GM12801 (cell line): ENCODE measurements around the gene HSD17B2.

Experiments
- TF ChIP-seq, protein P1 (sequence below): IDR thresholded peaks from one replicate; pipeline ENCODE4 v1.5.1; 2011; ENCODE audit warnings: control low read depth; ENCODE audit not compliant: insufficient read length; ENCODE audit errors: extremely low read depth

Gene HSD17B2

DNA sequence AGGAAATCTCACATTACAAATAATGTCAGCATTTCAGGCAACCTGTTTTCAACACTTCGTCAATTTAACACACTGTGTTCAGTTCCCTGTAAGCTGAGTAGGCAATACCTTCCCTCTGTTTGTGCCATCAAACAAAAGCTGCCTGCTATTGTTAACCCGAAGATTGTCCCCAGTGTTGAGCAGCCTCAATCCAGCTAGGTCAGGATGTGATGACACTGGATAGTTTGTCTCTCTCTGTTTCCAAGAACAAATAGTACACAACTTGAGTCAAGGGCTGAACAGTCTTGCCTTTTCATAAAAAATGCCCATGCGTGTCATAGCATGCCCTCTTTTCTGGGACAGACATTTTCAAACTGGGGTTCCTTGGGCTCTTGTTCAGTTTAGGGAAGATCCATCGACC is 36.4 kb downstream of the HSD17B2 start:
- TF ChIP-seq, protein P1, sequence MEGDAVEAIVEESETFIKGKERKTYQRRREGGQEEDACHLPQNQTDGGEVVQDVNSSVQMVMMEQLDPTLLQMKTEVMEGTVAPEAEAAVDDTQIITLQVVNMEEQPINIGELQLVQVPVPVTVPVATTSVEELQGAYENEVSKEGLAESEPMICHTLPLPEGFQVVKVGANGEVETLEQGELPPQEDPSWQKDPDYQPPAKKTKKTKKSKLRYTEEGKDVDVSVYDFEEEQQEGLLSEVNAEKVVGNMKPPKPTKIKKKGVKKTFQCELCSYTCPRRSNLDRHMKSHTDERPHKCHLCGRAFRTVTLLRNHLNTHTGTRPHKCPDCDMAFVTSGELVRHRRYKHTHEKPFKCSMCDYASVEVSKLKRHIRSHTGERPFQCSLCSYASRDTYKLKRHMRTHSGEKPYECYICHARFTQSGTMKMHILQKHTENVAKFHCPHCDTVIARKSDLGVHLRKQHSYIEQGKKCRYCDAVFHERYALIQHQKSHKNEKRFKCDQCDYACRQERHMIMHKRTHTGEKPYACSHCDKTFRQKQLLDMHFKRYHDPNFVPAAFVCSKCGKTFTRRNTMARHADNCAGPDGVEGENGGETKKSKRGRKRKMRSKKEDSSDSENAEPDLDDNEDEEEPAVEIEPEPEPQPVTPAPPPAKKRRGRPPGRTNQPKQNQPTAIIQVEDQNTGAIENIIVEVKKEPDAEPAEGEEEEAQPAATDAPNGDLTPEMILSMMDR = no peak

DNA sequence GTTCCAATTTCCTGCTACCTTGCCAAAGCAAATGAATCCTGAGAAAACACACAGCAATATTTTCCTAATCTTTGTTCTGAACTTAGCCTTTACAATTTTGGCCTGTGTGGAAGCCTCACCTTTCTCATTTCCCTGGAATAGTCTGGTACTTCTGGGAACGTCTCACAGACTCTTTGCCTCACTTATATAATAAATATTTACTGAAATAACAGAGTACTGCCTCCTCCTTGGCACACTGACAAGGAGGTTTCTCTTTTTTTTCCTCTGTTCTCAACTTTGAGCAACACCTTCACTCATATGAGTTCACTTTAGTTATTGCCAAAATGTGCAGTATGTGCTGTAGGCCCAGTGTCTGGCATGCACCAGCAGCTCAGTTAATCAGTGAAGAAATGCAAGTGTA is 37.3 kb downstream of the HSD17B2 start:
- TF ChIP-seq, protein P1 = no peak

DNA sequence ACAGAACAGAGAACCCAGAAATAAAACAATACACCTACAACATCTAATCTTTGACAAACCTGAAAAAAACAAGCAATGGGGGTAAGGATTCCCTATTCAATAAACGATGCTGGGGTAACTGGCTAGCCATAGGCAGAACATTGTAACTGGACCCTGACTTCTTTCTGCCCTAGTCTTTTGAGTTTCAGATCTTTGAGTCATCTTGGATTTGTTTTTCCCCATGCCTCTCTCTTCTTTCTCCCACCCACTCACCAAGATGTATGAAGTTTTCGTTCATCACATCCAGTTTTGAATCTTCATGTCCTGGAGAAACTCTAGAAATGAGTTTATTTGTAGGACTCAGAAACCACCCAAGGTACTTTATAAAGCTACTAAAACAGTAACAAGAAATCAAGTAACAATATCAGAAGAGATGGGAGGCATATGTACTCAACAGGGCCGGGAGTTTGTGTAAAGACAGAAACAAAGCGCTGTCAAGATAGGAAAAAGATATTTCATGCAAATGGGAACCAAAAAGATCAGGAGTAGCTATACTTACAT is 39.0 kb downstream of the HSD17B2 start:
- TF ChIP-seq, protein P1 = no peak

DNA sequence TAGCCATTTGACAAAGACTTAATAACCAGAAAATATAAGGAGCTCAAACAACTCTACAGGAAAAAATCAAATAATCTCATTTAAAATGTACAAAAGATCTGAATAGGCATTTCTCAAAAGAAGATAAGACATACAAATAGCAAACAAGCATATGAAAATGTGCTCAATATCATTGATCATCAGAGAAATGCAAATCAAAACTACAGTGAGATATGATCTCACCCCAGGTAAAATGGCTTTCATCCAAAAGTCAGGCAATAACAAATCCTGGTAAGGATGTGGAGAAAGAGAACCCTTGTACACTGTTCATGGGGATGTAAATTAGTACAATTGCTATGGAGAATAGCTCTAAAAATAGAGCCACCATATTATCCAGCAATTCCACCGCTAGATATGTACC is 43.1 kb downstream of the HSD17B2 start:
- TF ChIP-seq, protein P1 = no peak

DNA sequence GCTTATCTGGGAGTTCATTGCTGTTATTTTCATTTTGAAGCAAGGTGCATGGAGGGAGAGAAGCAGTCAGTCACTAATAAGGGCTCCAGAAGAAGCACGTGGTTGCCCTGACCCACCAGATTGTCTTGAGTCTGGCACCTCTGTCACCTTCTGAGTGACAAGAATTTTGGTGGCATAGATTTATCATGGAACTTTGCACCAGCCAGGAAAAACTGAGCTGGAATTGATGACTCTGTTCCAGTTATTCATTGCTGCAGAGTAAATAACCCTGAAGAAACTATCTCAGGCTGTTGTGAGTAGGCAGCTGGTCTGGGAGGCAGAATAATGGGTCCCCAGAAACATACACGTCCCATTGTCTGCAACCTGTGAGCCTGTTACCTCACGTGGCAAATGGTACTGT is 44.8 kb downstream of the HSD17B2 start:
- TF ChIP-seq, protein P1 = no peak

DNA sequence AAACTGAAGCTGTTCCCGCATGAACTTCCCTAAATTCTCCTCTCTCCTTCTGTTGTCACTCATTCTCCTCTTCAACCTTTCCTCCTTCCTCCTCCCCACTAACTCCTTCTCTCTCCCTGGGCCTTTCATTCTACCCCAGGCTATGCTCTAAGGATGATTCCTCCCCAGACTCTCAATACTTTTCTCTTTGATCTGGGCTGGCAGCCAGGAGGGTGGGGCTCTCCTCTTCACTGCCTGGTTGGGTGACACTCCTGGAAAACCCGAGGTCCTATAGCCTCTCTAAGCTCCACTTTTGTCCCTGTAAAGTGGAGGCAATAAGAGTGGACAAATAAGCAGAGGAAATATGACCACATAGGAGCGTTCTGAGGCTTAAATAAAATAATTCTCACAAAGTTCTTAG is 46.2 kb downstream of the HSD17B2 start:
- TF ChIP-seq, protein P1 = no peak

DNA sequence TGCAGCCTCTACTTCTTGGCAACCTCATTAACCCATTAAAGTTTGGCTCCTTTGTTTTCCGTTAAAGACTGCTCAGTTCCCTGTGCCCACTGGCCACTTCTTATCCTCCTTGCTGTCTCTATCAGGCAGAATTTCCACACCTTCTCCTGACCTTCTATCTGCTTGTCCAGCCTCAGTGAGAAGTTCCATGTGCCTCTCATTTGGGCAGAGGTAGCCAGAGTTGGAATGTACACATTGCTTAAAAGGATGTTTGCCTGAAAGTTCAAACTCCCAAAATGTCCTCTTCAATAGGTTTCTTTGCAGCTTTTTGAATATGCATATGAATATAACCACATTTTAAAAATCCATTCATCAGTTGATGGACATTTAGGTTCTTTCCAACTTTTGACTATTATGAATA is 47.0 kb downstream of the HSD17B2 start:
- TF ChIP-seq, protein P1 = no peak
